Right lobe of liver (tissue), 6 donors: ENCODE results near the gene CTCF. TPM values are rescaled to one million over a fixed set of nuclear protein-coding genes. Genes with fewer than 3 reads are reported as not detected.

Source experiments
- ATAC-seq, 4 donors: fragments of 200-7000 bp; cut with Tn5 transposase; one replicate each; pipeline ENCODE4 v1.9.1; 2020; ENCODE audit warnings: mild to moderate bottlenecking in 4 of 4, moderate library complexity in 4 of 4
- DNase-seq, 3 donors: peaks; one replicate each; pipeline ENCODE4 v3.0.0-alpha.2; 2020
- H3K27ac ChIP-seq, 3 donors: fragments of 200-600 bp; one replicate each; pipeline ENCODE4 v1.8.0; 2022
- H3K27me3 ChIP-seq, 2 donors: fragments of 200-600 bp; one replicate each; pipeline ENCODE4 v1.8.0; 2022
- H3K36me3 ChIP-seq, 4 donors: fragments of 200-600 bp; sonication (generic) in 1 of 4; one replicate each; pipeline versions ENCODE4 v1.5.1 to v1.8.0; 2017 to 2022; ENCODE audit warnings: control low read depth in 1 of 4
- H3K4me1 ChIP-seq, 4 donors: fragments of 200-600 bp; sonication (generic) in 1 of 4; one replicate each; pipeline versions ENCODE4 v1.5.1 to v1.8.0; 2017 to 2022; ENCODE audit warnings: control low read depth in 1 of 4
- H3K4me3 ChIP-seq, 3 donors: fragments of 200-600 bp; one replicate each; pipeline ENCODE4 v1.8.0; 2022
- H3K9me3 ChIP-seq, 4 donors: fragments of 200-600 bp; sonication (generic) in 1 of 4; one replicate each; pipeline versions ENCODE4 v1.5.1 to v1.8.0; 2017 to 2022; ENCODE audit warnings: control low read depth in 1 of 4
- POLR2A ChIP-seq: fragments of 450-650 bp; IDR thresholded peaks from one replicate; pipeline ENCODE4 v1.6.1; 2017; ENCODE audit warnings: antibody characterized with exemption, mild to moderate bottlenecking
- WGBS: methylation state at CpG from one replicate; pipeline ENCODE4 v1.1.6; 2018; ENCODE audit warnings: low coverage, low lambda C conversion rate; ENCODE audit not compliant: insufficient coverage; ENCODE audit errors: missing lambda C conversion rate; 5-methylcytosine and 5-hydroxymethylcytosine counted together
- intact Hi-C, 2 donors: fragments of 100-400 bp; cut with DNase I; formaldehyde crosslinking; loops; one replicate each; pipeline versions ENCODE4 v1.11.2 to v1.14.1; 2022
- small RNA-seq, 2 experiments: library from RNA; depleted of rRNA; stranded (forward); fragments of <200 nt; gene quantifications; one replicate each; pipeline ENCODE3, GENCODE V24; 2016
- total RNA-seq, 6 experiments: library from RNA; depleted of rRNA in 2 of 6; stranded (reverse); fragments of >200 nt in 2 of 6; fragmentation: NEBNext Ultra II Directional in 3 of 6; extraction: Animal tissue kit (Norgen Biotek cat#: 25700) in 3 of 6; gene quantifications; one replicate each; pipeline versions ENCODE4 v1.1.0 to v1.2.4, GENCODE V29; 2016 to 2023
- TF ChIP-seq, protein P1 (sequence below), 4 donors: fragments of 200-600 bp in 3 of 4; fragments of 450-650 bp in 1 of 4; IDR thresholded peaks; one replicate each; pipeline versions ENCODE4 v1.5.1 to v1.8.0; 2016 to 2022; ENCODE audit warnings: antibody characterized with exemption in 4 of 4, mild to moderate bottlenecking in 2 of 4
- donor health status: DM: no; HTN: yes; CAD: no.
- donor health status: DM: no; HTN: no; CAD: no.
- donor health status: DM: no; HTN: no; CAD: no.
- donor health status: DM: no; HTN: yes; CAD: no.
- donor health status: DM: no; HTN: yes; CAD: no.

Gene CTCF
- total RNA-seq, 6 experiments from 2014 or later, result 14.3 to 18.5 (median 17.0) TPM

GRCh38 chr16:67683767-67684166, 121.4 kb downstream of the CTCF start:
- no CpG with 5 or more reads among the region's 4 CpGs for WGBS
- Histone ChIP-seq H3K36me3 (peaks cover 0 to 9% (median 6%) of the 10 kb centered on the region in 4 donors), H3K9me3 (no peaks in the 10 kb centered on the region), H3K27ac (no peak overlapping the region), H3K4me3 (no peak overlapping the region), H3K4me1 (peaks cover 0 to 33% (median 12%) of the 10 kb centered on the region in 4 donors), H3K27me3 (no peaks in the 10 kb centered on the region)
- DNase-seq (peak in 1 of 3 donors; percentile 35), ATAC-seq (no peak)
- intact Hi-C loops, result loop anchor here in 1 of 2 donors (10.0 kb wide), 1 partner anchor 131 kb away; no protein-coding TSS in a partner anchor
- TF ChIP-seq POLR2A, result no peak
- TF ChIP-seq, protein P1, sequence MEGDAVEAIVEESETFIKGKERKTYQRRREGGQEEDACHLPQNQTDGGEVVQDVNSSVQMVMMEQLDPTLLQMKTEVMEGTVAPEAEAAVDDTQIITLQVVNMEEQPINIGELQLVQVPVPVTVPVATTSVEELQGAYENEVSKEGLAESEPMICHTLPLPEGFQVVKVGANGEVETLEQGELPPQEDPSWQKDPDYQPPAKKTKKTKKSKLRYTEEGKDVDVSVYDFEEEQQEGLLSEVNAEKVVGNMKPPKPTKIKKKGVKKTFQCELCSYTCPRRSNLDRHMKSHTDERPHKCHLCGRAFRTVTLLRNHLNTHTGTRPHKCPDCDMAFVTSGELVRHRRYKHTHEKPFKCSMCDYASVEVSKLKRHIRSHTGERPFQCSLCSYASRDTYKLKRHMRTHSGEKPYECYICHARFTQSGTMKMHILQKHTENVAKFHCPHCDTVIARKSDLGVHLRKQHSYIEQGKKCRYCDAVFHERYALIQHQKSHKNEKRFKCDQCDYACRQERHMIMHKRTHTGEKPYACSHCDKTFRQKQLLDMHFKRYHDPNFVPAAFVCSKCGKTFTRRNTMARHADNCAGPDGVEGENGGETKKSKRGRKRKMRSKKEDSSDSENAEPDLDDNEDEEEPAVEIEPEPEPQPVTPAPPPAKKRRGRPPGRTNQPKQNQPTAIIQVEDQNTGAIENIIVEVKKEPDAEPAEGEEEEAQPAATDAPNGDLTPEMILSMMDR (IDR thresholded peaks at IDR 0.05), result no peak

GRCh38 chr16:67685388-67686112, 123.2 kb downstream of the CTCF start:
- ATAC-seq, result no peak
- Histone ChIP-seq H3K9me3 (no peaks in the 10 kb centered on the region), H3K27me3 (no peaks in the 10 kb centered on the region), H3K4me1 (peaks cover 0 to 31% (median 12%) of the 10 kb centered on the region in 4 donors), H3K27ac (peak overlapping the region; percentile 6 to 58 (median 14)), H3K4me3 (no peak overlapping the region), H3K36me3 (peaks cover 0 to 9% (median 6%) of the 10 kb centered on the region in 4 donors)
- peak in 1 of 3 donors; percentile 51 for DNase-seq
- 81% methylated on average over 7 of the region's 17 CpGs for whole genome bisulfite sequencing
- intact Hi-C loops, result loop anchor here in 1 of 2 donors (10.0 kb wide), 1 partner anchor 129 kb away; no protein-coding TSS in a partner anchor
- TF ChIP-seq, protein P1 (IDR thresholded peaks at IDR 0.05), result no peak
- no peak for TF ChIP-seq POLR2A

Small RNA genes within 50 kb of the gene (small RNA-seq; reads per million reads assigned to genes)
- gene AC027682.3, result 0 reads per million in 2 experiments

Other genes with a start within 250 kb of the CTCF start
- gene KCTD19, start 235.8 kb upstream of the CTCF start, total RNA-seq, result not detected
- not detected for gene LRRC36, start 235.7 kb upstream of the CTCF start, total RNA-seq
- gene TPPP3, start 169.0 kb upstream of the CTCF start, total RNA-seq, result under 1 TPM in 5 of 6 experiments, not detected in 1; 0.24 to 0.65 (median 0.37) TPM
- 1 to 10 TPM; 1.2 to 4.0 (median 1.8) TPM for gene ZDHHC1, start 146.0 kb upstream of the CTCF start, total RNA-seq
- 1 to 10 TPM; 1.3 to 2.7 (median 2.1) TPM for gene HSD11B2, start 131.4 kb upstream of the CTCF start, total RNA-seq
- gene ATP6V0D1, start 81.4 kb upstream of the CTCF start, total RNA-seq, result 10 to 100 TPM; 33.6 to 84.6 (median 47.0) TPM
- gene AGRP, start 79.0 kb upstream of the CTCF start, total RNA-seq, result not detected
- gene RIPOR1, start 33.7 kb upstream of the CTCF start, total RNA-seq, result 10 to 100 TPM; 19.9 to 35.0 (median 26.8) TPM
- gene CARMIL2, start 82.6 kb downstream of the CTCF start, total RNA-seq, result 1 to 10 TPM in 3 of 6 experiments, under 1 TPM in 3; 0.39 to 3.4 (median 0.88) TPM
- gene ACD, start 97.7 kb downstream of the CTCF start, total RNA-seq, result 1 to 10 TPM; 4.0 to 8.2 (median 5.9) TPM
- 1 to 10 TPM; 1.3 to 4.8 (median 2.6) TPM for gene PARD6A, start 98.4 kb downstream of the CTCF start, total RNA-seq
- 1 to 10 TPM; 4.4 to 8.9 (median 7.3) TPM for gene ENKD1, start 104.2 kb downstream of the CTCF start, total RNA-seq
- 1 to 10 TPM; 1.4 to 4.3 (median 2.5) TPM for gene C16orf86, start 104.3 kb downstream of the CTCF start, total RNA-seq
- gene GFOD2, start 156.8 kb downstream of the CTCF start, total RNA-seq, result 10 to 100 TPM; 19.7 to 39.7 (median 24.6) TPM
- 10 to 100 TPM; 15.1 to 38.4 (median 22.7) TPM for gene RANBP10, start 244.0 kb downstream of the CTCF start, total RNA-seq
- gene TSNAXIP1, start 244.4 kb downstream of the CTCF start, total RNA-seq, result 1 to 10 TPM in 3 of 6 experiments, under 1 TPM in 3; 0.42 to 1.2 (median 0.99) TPM